HG03139 (cell line): ENCODE data around the gene RBMS3.
"Not testable (repeated sequence)": the region's sequence is repeated elsewhere in the genome, so short reads cannot be mapped to it uniquely, and the experiment has no call there.

Experiments
- ATAC-seq: cut with Tn5 transposase; IDR thresholded peaks from one replicate; pipeline ENCODE4 v1.9.1; 2021; ENCODE audit not compliant: unreplicated experiment

The RBMS3 gene

DNA sequence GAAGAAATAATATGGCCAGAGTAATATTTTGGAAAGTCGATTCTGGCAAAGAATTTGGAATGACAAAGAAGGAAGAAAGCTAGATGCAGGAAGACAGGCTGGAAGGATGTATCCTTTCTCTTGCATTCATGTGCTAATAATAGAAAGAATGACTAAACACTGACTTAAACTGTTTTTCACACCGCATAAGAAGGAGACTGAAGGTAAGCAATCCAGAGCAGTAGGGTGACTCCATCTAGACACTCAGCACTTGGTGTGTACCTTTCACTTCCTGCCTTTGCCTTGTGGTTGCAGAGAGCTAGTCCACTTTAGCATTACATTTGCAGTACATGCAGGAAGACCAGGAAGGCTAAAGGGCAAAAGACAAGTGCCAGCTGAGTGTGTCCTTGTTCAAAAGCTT, 234.6 kb downstream of the RBMS3 start:
- peak; percentile 65 for ATAC-seq

DNA sequence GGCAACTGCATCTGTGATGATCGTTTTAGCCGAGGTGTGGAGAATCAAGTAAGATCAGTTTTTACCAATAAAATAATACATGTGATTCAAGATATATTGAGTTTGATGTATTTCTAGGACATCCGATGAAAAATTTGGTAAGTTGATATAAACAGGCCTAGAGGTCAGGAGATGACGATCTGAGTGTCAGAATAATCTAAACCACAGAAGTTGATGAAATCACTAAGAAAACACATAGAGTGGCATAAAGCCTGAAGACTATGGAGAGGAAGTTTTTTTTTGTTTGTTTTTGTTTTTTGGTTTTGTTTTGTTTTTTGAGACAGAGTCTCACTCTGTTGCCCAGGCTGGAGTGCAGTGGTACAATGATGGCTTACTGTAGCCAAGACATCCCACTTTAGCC, 235.3 kb downstream of the RBMS3 start:
- ATAC-seq: no peak

DNA sequence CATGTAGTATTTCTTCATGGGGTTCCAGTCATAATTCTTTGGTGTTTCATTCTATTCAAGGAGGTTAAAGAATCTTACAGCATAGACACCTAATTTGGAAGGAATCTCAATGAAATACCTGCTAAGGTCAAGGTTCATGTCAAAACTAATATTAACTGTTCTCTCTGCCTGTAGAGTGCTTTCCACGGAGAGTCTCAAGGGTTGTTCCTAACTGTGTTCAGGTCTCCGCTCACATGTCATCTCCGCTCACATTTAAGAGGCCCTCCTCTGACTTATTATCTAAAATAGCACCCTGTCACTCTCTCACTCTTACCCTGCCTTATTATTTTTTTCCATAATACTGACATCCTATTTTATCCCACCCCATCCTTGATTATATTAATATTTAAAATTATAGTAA, 239.9 kb downstream of the RBMS3 start:
- ATAC-seq: no peak

DNA sequence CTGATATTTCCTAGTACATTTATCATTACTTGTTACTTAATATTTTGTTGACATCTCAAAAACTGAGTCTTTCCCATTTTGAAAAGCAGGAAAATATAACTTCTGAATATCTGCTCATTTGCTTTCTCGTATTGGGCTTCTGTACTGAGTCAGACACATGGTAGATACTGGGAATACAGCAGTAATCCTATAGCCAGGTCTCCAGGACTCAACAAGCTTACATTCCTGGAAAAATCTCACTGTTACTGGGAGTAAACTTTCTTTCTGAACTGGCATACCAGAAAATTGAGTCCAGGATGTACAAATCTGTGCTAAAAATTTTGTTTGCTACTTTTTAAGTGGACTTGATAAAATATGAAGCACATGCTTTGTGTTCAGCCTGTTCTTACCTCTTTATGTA, 240.4 kb downstream of the RBMS3 start:
- no peak for ATAC-seq

DNA sequence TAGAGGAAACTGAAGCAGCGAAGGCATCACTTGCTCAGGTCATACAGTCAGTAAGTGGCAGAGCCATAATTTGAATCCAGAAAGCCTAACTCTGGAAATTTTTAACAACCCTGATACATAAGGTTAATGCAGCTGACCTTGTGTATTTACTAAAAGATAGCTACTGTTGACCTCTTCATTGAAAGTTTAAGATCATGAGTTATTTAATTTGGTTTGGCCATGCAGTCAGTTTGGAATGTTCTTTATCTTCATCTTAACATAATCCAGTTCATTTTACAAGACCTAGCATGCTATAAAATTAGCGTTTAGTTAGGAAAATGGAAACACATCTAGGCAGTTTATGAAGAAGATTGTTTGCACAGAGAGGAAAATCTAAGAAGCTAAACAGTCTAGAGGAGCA, 240.9 kb downstream of the RBMS3 start:
- ATAC-seq: no peak

DNA sequence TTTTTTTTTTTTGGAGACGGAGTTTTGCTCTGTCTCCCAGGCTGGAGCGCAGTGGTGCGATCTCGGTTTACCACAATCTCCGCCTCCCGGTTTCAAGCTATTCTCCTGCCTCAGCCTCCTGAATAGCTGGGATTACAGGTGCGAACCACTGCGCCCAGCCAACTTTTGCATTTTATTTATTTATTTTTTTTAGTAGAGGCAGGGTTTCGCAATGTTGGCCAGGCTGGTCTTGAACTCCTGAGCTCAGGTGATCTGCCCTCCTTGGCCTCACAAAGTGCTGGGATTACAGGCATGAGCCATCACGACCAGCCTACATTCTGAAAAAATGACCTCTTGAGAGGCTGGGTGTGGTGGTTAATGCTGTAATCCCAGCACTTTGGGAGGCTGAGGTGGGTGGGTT, 243.6 kb downstream of the RBMS3 start:
- ATAC-seq: not testable (repeated sequence)

DNA sequence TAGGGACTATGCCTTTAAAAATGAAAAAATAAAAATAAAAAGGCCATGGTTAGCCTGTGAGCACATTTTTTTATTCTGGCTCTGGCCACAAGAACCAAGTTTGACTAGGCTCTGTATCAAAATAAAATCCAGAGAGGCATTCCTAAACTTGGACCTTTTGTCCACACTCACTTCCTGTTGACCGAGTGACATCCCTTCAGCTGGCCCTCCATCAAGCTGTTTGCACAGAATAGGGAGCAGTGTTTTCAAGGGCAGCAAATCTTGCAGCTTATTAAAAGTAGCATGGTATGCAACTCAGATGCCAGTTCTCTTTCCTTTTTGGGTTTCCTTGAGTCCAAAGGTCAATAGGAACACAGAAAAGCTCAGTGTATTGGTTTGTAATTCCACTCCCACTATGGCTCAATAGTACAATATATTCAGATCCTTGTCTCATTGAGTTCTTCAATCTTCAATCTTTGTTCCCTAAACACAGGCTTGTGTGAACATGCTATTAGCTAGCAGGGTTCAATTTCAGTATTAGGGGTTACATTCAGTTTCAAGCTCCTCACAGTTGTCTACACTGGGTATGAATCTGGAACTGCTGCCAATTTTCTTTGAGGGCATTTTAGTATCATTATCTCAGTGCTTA, 244.5 kb downstream of the RBMS3 start:
- no peak for ATAC-seq

DNA sequence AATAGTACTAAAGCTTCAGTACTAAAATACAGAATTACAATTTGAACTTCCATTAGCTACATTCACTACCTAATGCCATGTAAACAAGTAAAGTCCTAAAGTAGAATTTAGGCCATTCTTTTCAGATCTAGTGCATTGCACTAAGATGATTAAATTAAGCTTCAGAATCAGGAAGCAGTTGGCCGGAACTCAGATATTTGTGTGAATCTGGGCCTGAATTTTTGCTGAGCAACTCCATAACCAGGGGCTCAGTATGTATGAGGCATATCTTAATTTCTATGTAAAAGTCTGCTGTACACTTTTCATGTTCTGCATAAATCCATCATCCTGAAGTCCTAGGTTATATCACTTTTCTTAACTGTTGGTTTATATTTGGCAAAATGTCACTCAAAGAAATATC, 246.4 kb downstream of the RBMS3 start:
- no peak for ATAC-seq

DNA sequence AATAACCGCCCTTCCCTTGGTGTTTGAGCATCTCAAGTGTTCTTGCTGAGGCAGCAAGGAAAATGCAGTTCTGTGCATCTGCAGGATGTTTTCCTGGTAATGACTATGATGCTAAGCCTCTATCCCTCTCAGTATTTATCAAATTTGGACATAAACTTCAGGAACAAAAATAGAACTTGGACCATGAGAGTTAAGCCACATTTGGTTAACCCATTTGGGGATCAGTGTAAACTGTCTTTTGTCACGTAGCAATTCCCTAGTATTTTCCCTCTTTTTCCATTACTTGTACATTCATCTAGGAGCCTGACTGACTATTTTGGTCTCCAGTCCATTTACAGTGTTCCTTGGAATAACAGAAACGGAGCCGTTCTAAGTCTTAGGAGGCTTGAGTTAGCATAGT, 250.8 kb downstream of the RBMS3 start:
- ATAC-seq: no peak

DNA sequence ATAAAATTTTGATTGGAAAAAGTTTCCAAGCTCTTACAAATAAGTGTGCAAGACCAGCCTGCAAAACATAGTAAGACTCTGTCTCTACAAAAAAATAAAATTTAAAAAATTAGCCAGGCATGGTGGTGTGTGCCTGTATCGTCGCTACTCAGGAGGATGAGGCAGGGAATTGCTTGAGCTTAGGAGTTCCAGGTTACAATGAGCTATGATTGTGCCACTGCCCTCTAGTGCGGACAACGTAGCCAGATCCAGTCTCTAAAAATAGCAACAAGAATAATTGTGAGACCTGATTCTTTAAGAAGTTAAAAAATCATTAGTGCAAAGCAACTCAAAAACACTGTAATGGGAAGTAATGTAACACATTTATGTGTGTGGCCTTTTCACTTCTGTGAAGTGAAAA, 251.6 kb downstream of the RBMS3 start:
- ATAC-seq: no peak

DNA sequence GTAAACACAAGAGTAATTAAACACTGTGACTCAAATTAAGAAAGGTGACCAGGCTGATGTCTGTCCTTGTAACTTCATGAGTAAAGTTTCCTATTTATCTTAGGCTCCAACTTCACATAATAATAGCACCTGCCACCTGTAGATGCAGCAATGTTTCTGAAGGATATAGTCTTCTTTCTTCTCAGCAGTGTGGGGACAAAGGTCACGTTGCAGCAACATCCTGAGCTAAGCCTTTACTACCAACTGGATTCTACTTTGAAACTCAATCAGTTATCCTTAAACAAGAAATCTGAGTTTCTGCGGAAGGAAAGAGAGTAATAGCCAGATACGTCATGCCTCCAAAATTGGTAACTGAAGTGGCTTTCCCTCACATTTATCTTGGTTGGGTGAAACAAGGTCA, 253.1 kb downstream of the RBMS3 start:
- no peak for ATAC-seq

DNA sequence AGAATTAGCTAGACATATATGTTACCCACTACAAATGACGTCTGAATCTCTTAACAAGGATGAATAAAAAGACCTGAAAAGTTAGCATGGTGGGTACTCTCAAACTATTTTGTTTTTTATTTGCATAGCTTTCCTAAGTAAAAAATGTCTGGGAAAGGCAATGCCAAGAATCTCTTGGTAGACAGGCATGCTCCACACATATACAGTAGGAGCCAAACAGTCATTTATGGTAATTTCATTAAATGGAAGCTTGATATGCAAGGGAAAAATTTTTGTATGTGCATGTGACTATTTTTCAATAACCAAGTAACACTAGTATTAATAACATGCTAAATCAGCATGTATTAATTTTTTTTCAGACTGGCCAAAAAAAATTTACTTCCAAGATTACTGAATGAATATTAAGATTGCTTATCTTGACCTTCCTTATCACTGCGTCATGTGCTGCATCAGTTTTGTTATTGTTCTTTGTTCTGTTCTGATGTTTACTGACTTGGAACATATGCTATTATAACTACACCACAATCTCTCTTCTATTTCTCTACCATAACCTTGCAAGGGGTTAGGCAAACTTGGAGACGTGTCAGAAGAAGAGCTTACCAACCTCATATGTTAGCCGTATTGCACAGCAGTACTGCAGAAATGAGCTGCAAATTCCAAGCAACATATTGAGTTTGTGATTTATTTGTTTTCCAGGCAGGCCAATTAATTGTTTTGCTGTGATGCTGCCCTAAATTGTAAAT, 255.3 kb downstream of the RBMS3 start:
- ATAC-seq: no peak

DNA sequence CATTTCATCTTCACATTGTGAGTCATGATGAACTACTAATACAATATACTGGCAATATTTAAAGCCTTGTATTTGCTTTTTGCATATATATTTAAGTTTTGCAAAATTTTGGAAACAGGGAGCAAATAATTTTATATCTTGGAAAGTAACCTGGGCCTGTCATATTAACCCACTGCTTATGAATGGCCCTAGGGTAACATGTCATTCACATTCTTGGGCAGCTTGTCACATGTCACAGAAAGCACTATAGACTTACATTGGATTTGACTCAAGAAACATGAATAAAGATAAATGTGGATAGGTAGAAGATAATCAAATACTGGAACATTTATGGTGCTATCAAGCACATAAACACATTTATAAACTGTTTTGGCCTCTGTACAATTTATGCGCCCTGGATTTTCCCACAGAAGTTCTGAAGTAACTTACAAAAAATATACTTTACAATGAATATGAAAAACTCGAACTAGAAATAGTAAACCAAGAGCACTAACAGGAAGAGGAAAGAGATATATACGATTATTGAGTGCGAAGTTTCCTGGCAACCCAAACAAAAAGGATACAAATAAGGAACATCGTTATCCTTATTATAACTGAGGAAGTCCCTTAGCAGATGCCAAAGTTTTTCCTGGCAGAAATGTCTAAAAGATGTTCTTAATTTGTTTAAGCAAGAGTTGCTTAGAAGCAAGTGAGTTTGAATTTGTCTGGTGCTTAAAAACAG, 257.2 kb downstream of the RBMS3 start:
- no peak for ATAC-seq

DNA sequence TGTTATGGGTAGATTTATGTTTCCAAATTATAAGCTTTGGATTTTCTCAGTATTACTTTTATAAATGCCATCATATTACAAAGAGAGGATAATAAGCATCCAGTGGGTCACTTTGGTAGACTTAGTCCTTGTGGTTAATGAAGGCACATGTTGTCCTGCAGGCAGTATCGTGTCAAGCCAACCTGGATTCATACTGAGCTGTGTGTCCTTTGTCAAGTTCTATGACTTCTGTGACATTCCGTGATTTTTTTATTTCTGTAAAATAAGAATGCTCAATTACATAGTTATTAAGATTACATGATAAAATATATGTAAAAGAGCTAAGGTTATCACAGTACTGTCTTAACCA, 257.7 kb downstream of the RBMS3 start:
- ATAC-seq: no peak

DNA sequence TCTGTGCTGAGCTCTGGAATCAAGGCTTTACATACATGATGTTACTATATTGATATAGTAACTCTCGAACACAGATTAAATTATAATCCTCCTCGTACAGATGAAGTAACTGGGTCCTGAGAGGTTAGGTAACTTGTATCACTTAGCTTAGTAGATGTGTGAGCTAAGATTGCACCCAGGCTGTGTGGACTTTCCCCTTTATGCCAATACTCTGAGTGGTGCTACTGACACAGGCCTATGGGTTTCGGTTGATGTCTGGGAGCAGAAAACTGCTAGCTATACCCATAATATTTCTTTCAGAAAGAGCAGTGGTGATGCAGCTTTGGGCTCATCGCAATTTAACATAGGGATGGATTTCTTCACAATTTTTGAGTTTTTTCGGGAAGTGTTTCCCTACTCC, 259.7 kb downstream of the RBMS3 start:
- no peak for ATAC-seq

DNA sequence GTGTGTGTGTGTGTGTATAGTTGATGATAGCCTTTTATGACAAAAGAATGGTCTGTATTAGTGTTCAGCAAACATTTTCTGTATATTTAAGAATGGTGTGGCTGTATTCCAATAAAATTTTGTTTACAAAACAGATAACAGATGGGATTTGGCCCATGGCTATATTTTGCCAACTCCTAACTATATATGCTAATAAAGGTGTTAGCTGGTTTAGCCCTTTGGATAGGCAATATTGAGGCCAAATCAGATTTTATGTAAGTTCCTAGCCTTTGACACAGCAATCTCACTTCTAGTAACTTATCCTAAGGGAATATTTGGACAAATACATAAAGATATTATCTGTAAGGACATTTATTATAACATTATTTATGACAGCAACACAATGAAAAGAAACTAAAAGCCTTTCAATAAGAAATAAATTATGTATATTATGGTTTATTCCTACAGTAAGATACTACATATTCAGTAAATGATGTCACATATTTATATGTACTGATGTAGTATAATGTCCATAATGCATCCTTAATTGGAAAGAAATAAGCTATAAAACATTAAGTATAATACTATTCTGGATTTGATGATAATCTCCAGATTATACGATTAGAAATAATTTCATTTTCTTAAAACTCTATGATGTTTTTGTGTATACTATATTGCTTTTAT, 264.0 kb downstream of the RBMS3 start:
- no peak for ATAC-seq

DNA sequence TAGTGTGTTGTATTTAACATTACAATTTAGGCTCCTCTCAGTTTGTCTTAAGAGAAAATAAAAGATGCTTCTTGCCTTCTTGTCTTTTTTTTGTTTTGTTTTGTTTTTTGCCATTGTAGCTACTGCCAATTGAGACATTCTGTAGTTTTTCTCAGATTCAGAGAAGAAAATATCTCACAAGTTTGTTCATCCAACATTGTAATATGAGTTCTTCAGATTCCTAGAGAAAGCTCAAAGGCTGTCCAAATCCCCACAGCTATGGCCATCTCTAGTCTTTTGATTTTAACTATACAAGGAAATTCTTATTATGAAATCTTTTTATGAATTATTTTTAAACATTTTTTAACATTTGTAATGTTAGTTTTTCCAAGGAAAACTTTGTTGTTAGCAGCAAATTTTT, 264.7 kb downstream of the RBMS3 start:
- ATAC-seq: no peak

DNA sequence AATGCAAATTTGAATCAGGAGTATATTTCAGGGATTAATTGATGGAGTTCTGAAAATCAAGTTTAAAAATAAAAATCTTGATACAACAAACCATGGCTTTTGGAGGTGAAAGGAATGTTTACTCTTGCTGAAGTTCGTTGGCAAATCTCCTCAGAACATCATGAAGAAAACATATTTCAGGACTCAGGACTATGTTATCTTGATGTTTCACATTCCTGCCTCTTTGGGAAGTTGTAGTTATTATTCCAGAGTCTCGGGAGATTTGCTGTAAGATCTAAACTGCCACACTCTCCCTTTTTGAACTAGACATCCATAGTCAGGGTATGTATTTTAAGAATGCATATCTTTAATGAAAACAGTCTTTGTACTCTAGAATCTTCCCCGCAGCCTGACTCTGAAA, 271.2 kb downstream of the RBMS3 start:
- no peak for ATAC-seq

DNA sequence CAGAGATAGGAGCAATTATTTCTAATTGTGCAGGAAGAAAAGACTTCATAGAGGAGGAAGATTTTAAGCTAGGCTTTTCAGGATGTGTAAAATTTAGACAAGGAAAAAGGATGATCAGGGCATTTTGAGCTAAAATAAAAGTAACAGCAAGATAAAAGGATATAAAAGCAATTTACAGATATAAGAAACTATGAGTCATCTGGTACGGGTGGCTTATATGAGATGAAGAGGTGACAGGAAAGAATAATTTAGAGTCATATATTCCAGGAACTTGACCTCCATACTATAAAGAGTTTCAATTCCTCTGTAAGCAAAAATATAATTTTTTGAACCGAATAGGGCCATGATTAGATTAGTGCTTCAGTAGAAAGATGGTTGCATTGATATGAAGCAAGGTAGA, 273.7 kb downstream of the RBMS3 start:
- no peak for ATAC-seq

DNA sequence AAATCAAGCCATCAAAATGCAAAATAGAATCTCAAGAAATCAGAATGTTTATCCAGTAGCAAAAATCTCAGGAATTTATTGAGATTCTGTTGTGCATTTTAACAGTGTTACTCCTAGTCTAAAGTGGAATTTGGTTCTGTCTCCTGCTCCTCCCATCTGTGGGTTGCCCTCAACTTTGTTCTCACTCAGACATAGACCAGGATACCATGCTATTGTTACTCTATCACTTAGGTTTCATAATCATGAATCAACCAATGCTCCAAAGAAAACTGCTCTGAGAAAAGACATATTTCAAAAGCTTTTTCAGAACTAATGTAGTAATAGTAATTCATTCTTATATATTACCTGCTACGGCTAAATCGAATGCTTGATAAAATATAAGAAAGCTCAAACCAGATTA, 274.7 kb downstream of the RBMS3 start:
- ATAC-seq: no peak

DNA sequence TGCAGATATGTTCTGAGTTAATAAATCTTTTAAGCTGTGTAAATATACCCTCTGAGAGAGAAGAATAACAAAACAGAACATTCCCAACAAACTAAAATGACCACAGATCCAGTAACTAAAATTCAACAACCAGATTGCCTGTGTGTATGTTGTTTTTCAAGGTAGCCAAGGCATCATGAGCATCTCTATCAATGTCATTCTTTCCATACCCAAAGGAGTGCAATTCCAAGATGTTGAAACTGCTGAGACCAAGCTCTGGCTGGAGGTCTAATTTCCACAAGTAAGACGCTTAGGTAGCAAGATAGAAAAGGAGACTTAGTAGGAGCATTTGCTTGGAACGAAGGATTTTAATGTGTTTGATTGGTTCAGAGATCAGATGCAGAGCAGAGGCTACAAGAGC, 276.3 kb downstream of the RBMS3 start:
- no peak for ATAC-seq

DNA sequence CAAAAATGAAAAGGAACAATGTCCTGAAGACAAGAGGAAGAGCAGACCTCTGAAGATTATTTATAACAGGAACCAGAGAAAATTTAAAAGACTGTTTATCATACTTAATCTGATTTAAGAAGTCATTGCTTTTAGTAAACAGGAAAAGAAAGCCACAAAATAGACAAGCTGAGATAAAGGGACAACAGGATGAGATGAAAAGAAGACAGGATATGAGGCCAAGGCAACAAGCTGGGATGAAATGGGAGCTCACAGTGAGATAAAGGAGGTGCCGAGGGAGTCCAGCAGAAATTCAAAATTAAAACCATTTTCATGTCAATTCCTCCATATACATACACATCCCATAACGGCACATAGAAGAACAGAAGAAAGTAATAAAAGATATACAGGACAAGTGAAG, 277.0 kb downstream of the RBMS3 start:
- no peak for ATAC-seq
